ENCODE measurements around the gene ARFIP2. TPM values are rescaled to one million over a fixed set of nuclear protein-coding genes. Genes with fewer than 3 reads are reported as not detected.

The ARFIP2 gene
- total and polyA plus RNA-seq, 2 donors (not counting 3 experiments of a cell fraction or from before 2014, with no cell fraction given): 48.4 to 62.9 TPM

DNA sequence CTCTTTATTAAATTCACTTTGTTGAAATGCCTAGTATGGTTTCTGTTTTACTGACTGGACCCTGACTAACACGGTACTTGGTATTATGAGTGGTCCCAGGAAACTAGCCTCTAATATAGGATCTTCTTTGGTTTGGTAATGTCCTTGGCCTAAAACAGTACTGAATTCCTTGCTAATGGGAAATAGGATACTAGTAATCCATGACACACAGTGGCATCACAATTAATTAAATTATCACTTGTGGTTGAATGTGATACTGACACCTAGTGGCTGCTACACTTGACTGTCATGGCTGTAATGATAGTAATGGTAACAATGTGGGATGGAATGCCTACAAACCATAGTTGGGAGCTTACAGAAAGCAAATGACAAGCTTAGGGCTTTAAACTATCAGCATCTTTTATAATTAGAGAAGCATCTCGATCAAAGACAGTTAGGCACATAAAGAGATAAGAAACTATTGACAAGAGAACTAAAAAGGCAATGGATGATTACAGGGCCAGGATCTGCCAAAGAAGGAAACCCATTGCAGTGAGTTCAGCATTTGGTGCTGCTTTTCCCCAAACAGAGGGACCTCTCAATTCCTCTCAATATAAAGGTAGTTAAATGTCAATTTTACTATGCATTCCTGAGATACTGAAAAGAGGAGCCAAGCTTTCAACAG lies 24.6 kb upstream of the ARFIP2 start:
- dilution Hi-C loops (cut with MboI; ENCODE audit: extremely low pct_ligation_motif_present, low sequenced_read_pairs): no loop called here
- peak; percentile 67 for DNase-seq (ENCODE audit: low read depth, low spot score)
- Histone ChIP-seq H3K4me1 (ENCODE audit: control insufficient read depth, extremely low read depth, insufficient read depth, low read length) (no peaks in the 10 kb centered on the region), H3K9me1 (replicated peaks; ENCODE audit: control insufficient read depth, extremely low read depth, insufficient read depth, low read length) (no peaks in the 10 kb centered on the region), H3K36me3 (ENCODE audit: control insufficient read depth in 2 of 2, extremely low read depth in 1 of 2, insufficient read depth in 2 of 2, low read length in 2 of 2) (no peaks in the 10 kb centered on the region), H3K27ac (ENCODE audit: insufficient read depth, low read depth, low read length) (no peak overlapping the region), H3K9ac (replicated peaks; ENCODE audit: extremely low read depth, insufficient read depth, low read length) (no peak overlapping the region), H3K4me3 (replicated peaks in 1 of 3; ENCODE audit: insufficient read depth in 1 of 3, low read depth in 1 of 3, low read length in 3 of 3) (no peak overlapping the region), H2AFZ (ENCODE audit: low read depth, low read length) (no peak overlapping the region), H4K20me1 (replicated peaks; ENCODE audit: control insufficient read depth, extremely low read depth, insufficient read depth, low read length) (no peaks in the 10 kb centered on the region), H3K79me2 (ENCODE audit: control insufficient read depth, insufficient read depth, low read length) (no peaks in the 10 kb centered on the region), H3K9me3 (replicated peaks; ENCODE audit: control insufficient read depth, insufficient read depth, low read length) (no peaks in the 10 kb centered on the region), H3K27me3 (ENCODE audit: control insufficient read depth in 2 of 2, insufficient read depth in 2 of 2, low read length in 2 of 2) (no peaks in the 10 kb centered on the region), H3K4me2 (ENCODE audit: insufficient read depth, low read length) (no peak overlapping the region)
- intact Hi-C loops (cut with micrococcal nuclease): loop anchor here (1.0 kb wide), 2 partner anchors 66 to 126 kb away; no protein-coding TSS in a partner anchor
- BruUV-seq (replicated peaks): no TSS peak
- peak; percentile 72 for FAIRE-seq
- POLR2A ChIA-PET: no interaction called here
- CTCF ChIA-PET: interaction anchor here (0.6 to 5.9 kb wide), 26 partner anchors 9 to 151 kb away, joined by 3 to 180 read pairs (median 5); partner anchors contain the start of genes APBB1, ARFIP2, DNHD1 and HPX
- no peak for TF ChIP-seq GATA2 (IDR thresholded peaks at IDR 0.05; ENCODE audit: insufficient read depth, insufficient read length, low read depth, low read length)
- TF ChIP-seq POLR2A (IDR thresholded peaks at IDR 0.05; ENCODE audit: low read depth, low read length): no peak
- TF ChIP-seq FOS (IDR thresholded peaks at IDR 0.05; ENCODE audit: borderline replicate concordance, insufficient read depth, low read length): peak; percentile 79
- no peak for TF ChIP-seq EZH2 (IDR thresholded peaks at IDR 0.05; ENCODE audit: borderline replicate concordance, low read depth, low read length, severe bottlenecking)
- TF ChIP-seq JUN (IDR thresholded peaks at IDR 0.05; ENCODE audit: borderline replicate concordance, insufficient read depth, insufficient read length, low read depth): peak; percentile 28
- TF ChIP-seq, protein P1, sequence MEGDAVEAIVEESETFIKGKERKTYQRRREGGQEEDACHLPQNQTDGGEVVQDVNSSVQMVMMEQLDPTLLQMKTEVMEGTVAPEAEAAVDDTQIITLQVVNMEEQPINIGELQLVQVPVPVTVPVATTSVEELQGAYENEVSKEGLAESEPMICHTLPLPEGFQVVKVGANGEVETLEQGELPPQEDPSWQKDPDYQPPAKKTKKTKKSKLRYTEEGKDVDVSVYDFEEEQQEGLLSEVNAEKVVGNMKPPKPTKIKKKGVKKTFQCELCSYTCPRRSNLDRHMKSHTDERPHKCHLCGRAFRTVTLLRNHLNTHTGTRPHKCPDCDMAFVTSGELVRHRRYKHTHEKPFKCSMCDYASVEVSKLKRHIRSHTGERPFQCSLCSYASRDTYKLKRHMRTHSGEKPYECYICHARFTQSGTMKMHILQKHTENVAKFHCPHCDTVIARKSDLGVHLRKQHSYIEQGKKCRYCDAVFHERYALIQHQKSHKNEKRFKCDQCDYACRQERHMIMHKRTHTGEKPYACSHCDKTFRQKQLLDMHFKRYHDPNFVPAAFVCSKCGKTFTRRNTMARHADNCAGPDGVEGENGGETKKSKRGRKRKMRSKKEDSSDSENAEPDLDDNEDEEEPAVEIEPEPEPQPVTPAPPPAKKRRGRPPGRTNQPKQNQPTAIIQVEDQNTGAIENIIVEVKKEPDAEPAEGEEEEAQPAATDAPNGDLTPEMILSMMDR (IDR thresholded peaks at IDR 0.05; ENCODE audit: extremely low read depth in 1 of 2, insufficient read depth in 1 of 2, low read depth in 1 of 2, low read length in 2 of 2): peak; percentile 58 to 66
- TF ChIP-seq MYC (IDR thresholded peaks at IDR 0.05; ENCODE audit: low read depth, low read length): no peak
- TF ChIP-seq POLR2AphosphoS5 (IDR thresholded peaks at IDR 0.05; ENCODE audit: insufficient read depth, low read depth, low read length): no peak
- TF ChIP-seq, protein P2, sequence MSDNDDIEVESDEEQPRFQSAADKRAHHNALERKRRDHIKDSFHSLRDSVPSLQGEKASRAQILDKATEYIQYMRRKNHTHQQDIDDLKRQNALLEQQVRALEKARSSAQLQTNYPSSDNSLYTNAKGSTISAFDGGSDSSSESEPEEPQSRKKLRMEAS (IDR thresholded peaks at IDR 0.05; ENCODE audit: insufficient read depth, insufficient read length): no peak
